GM19438 (cell line): ENCODE results near the gene FTSJ1.

Source experiments
- ATAC-seq: cut with Tn5 transposase; IDR thresholded peaks from one replicate; pipeline ENCODE4 v1.9.1; 2021; ENCODE audit warnings: low read depth; ENCODE audit not compliant: unreplicated experiment

The FTSJ1 gene

DNA sequence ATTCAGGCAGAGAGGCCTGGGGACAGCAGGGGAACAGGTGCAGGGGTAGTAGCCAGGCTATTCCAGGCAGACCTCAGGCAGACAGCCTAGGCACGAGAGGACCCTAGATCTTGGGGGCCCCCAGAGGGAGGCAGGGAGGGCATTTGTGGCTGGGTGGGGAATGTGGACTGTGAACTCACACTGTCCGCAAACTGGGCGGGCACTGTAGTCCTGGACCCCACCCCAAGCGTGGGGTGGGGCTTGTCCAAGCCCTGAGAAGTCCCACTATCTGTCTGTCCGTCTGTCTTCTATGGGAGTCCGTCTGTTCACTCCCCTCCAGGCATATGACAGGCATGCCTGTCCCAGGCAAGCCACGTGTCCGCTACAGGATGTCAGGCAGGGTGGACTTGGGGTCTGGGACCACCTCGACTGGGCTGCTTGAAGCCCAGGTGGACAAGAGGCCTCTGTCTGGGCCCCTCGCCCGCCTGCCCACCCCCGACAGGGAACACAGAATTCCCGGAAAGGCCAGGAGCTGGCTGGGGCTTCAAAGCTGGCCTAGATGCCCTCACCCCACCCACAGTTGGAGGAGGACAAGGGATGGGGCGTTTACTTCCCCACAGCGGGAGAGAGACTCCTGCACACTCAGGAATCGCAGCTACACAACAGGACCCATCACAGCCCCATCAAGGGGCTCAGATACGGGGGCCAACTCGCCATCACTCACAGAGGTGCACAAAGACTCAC lies 5.7 kb upstream of the FTSJ1 start, which contains the start of gene SLC38A5:
TSS of gene SLC38A5 (minus strand) at position 151 of the 723 bp plus-strand sequence. CDS start 2,336 bp downstream, outside the sequence.
- ATAC-seq = no peak

DNA sequence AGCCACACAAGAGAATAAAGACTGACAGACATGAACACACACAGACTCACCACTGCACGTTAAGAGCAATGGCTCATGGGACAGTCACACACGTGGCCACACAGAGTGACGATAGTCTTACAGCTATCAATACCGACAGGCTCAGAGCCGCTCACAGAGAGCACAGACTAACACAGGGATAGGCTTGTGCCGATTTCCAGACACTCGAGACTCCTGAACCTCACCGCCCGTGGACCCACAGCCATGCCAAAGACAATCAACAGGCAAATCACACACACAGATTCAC lies 5.2 kb upstream of the FTSJ1 start:
- no peak for ATAC-seq

DNA sequence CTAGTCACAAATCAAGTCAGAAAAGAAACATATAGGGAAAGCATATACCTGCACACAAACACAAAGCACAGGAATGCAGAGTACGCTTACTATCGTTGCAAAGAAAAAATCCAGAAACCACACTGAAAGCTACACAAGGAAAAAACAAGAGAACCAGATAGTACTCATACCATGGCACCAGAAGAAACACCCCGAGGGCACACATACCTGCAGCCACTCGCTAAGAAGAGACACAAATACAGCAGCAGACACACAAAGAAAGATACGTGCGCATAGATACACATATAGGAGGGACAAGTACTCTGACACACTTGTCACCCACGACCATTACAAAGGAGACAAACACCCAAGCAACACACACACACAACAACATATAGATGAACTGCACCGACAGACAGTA lies 4.5 kb upstream of the FTSJ1 start:
- ATAC-seq = no peak

DNA sequence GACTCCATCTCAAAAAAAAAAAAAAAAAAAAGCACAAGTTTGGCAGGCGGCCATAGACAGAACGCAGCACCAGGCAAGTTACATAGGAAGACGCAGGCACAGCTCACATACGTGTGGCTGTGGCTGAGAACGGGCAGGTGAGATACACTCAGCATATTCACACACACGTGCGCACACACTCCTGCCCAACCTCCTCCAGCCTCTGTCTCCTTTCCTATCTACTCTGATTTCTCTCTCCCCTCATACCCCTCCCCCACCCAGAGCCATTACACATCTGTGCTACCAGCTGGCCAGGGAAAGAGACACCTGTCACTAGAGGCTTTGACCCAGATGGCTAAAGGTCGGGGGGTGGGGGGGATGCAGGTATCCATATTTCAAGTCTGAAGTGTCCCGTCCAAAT lies 3.8 kb upstream of the FTSJ1 start:
- ATAC-seq = no peak

DNA sequence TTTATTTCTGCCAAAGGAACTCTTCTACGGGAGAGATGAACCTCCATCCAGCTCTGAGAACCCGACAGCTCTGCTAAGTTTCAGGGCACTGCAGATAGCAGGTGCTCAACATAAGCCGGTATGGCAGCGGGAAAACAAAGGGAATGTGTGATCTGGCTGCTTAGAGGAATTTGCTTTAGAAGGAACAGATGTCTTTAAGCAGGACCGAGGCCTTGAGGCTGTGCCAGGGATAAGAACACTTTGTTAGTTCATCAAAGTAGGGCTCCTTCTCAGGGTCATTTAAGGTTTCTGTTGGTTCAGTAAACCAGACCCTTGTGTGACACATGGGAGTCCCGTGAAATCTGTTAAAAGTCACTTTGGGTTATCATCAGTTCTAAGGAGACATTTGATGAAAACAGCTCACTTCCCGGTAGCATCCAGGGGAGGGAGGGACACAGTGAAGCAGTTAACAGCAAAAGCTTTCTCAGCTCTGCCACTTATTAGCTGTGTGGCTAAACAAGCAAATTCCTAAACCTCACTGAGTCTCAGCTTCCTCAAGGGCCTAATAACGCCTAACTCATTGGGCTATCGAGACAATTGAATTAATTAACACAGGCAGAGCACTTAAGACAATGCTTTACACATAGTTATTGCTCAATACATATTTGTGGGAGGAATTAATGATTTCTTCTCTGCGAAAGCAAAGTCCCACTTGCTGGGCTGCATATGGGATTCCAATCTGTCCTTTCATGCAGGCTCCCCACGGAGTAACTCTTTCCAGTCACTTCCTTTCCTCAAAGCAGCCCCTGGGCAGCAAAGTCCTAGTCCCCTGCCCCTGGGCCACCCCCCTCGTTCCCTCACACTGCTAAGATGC lies 2.9 kb upstream of the FTSJ1 start:
- no peak for ATAC-seq

DNA sequence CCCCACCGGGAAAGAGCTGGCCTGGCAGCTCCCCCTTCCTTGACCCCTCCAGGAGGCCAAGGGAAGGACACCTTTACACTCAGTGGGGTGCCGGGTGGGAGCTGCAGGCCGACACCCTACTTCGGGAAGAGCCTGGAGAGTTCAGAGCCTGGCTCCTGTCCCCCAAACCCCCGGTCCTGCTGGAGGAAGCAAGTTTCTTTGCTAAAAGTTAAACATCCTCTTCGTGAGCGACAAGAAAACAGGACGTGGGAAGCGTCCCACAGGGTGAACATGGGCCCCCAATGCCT lies 2.4 kb upstream of the FTSJ1 start:
- ATAC-seq = no peak

DNA sequence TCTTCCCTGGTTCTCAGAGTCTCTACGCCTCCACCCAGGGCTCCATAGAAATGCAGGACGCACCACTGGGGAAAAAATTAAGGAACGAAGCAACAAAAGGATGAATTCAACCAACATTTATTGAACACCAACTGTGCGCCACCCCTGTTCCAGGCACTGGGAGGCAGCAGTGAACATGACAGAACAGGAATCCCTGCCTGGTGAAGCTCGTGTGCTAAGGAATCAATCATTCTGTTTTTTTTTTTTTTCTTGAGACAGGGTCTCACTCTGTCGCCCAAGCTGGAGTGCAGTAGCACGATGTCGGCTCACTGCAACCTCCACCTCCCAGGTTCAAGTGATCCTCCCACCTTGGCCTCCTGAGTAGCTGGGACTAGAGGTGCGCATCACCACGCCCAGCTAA lies 1.9 kb upstream of the FTSJ1 start:
- ATAC-seq = no peak

DNA sequence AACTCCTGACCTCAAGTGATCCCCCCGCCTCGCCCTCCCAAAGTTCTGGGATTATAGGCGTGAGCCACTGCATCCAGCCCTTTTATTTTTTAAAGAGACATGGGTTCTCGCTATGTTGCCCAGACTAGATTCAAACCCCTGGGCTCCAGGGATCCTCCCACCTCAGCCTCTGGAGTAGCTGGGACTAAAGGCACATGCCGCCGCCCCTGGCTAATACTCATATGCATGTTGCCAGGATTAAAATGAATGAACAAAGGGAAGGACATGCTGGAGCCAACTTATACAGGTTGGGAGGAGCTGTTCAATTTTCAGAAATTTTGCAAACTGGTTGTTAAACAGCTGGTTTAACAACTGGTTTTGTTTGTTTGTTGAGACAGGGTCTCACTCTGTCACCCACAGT lies 1.4 kb upstream of the FTSJ1 start:
- ATAC-seq = no peak

DNA sequence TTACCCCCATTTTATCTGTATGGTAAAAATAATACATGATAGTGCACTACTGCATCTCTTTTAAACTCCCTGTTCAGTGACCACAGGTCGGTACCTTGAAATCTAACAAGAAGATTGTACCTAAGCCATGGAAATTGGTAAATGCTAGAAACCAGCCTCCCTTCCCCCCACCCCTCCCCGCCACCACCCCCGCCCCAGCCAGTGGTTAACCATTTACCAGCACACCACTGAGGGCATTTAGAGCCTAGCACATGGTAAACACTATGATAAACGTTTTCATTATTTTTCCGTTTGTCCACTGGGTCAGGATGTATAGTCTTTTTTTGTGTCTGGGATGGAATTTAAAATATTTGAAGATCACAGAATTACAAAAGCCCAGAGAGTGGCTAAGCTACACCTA lies 703 bp upstream of the FTSJ1 start:
- no peak for ATAC-seq

DNA sequence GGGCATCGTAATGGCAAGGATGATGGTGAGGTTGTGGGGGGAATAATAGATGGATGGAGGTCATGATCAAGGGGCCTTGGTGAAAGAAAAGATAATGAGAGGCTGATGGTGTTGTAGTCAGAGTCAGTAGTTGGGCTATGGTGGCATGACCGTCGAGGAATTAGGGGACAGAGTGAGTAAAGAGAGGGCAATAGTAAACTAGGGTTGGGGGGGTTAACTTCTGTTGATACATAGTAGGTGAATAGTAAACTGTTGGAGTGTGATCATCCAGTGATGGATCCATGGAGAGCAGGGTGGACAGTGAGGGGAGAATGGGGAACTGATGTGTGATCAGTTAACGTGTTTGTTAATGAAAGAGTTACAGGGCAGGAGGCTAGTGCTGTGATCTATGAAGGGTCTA lies 920 bp downstream of the FTSJ1 start:
- no peak for ATAC-seq

DNA sequence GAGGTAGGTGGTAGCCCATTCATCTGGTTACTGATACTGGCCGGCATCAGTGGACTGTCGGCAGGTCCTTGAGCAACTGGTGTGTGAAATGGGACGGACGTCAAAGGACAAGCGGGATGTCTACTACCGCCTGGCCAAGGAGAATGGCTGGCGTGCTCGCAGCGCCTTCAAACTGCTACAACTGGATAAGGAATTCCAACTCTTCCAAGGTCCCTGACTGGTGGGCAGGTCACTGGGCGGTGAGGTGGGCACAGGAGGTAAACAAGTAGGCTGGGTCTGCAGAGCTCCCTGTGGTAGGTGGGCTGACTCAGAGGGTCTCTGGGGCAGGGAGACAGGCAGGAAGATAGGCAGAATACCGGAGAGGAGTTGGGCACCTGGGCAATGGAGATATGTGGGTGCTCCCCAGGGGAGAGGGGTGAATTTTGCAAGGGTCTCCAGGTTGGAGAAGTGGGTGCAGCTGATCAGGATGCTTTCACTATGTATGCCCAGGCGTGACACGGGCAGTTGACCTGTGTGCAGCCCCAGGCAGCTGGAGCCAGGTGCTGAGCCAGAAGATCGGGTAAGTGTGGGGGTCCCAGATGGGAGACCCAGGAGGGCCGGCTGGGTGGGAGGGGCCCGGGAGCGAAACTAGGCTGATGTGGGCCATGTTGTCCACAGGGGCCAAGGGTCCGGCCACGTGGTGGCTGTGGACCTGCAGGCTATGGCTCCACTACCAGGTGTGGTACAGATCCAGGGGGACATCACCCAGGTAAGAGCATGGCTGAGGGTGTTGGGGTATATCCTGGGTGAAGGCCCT lies 2.2 kb downstream of the FTSJ1 start:
- no peak for ATAC-seq

DNA sequence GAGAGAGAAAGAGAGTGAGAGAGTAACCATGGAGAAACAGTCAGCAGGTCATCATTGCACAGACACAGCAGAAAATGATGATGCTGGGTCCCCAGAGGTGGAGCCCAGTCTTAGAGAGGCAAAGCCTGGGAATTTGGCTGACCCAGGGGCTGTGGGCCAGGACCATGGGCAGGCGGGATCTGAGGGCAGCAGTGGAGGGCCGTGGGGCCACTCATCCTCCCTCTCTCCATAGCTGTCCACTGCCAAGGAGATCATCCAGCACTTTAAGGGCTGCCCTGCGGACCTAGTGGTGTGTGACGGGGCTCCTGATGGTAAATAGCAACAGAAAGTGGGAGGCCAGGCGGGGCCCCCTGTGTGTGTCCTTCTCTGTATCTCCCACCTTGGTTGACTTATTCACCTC lies 2.8 kb downstream of the FTSJ1 start:
- ATAC-seq = no peak

DNA sequence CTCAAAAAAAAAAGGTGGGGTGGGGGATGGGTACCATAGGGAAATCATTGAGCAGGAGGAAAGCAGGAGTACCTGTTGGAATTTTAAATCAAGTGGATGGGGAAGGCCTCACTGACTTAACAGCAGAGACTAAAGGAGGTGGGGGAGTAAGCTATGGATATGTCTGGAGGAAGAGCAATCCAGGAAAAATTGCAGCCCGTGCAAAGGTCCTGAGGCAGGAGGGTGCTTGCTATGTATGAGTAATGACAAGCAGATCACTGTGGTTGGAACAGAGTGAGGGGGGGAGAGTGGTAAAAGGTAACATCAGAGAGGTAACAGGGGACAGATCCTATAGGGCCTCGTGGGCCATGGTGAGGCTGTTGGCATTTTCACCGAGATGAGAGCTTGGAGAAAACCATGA lies 4.1 kb downstream of the FTSJ1 start:
- ATAC-seq = no peak

DNA sequence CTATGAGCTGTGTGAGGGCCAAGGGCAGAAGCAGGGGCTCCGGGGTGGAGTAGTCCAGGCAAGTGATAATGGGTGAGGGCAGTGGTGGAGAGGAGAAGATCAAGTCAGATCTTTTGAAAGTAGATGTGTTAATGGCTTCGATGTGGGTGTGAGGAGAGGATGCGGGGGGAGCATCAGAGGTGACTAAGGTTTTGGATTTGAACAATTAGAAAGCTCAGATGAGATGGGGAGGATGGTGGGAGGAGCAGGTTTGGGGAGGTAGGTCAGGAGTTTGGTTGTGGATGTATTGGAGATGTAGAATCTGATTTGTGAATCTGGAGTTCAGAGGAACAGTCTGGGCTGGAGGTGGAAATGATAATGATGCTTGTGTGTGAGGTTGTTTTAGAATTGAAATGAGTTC lies 4.6 kb downstream of the FTSJ1 start:
- no peak for ATAC-seq

DNA sequence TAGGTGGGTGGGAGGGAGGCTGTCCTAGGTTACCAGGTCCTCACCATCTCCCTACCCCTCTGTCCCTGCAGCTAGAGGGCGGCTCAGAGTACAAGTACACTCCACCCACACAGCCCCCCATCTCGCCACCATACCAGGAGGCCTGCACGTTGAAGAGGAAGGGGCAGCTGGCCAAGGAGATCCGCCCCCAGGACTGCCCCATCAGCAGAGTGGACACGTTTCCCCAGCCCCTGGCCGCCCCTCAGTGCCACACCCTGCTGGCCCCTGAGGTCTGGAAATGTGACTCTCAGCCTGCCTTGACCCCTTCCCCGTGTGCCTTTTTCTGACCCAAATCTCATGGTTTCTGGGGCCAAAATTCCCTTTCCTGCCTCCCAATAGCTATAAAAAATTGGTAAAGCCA lies 6.5 kb downstream of the FTSJ1 start:
- no peak for ATAC-seq

DNA sequence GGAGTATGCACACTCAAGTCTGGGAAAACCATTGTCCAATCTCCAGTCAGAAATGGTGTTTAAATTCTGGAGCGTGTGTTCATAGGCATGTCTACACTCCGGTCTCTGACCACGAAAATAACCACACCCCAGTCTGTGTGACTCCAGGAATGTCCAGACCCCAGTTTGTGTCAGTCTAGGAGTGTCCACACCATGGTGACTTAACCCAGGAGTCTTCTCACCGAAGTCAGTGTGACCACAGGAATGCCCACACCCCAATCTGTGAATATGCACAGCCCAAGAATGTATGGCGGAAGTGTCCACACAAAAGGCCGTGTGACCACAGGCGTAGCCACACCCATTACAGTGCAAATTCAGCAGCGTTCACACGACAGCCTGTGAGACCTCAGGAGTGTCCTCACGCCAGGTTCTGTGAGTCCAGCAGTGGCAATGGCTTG lies 11.4 kb downstream of the FTSJ1 start:
- ATAC-seq = no peak

DNA sequence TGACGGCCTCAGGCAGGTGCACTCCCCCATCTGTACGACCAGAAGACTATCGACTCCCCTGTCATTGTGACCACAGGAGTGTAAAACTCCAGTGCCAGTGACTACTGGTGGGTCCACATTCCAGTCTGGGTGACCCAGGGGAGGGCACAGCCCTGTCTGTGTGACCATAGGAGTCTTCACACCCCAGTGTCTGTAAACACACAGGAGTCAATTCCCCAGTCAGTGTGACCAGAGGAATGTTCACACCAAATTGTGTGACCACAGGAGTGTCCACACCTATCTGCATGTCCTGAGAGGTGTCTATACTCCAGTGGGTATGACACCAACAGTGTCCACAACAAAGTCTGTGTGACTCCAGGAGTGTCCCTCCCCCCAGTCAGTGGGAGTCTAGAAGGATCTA lies 12.0 kb downstream of the FTSJ1 start:
- ATAC-seq = no peak

DNA sequence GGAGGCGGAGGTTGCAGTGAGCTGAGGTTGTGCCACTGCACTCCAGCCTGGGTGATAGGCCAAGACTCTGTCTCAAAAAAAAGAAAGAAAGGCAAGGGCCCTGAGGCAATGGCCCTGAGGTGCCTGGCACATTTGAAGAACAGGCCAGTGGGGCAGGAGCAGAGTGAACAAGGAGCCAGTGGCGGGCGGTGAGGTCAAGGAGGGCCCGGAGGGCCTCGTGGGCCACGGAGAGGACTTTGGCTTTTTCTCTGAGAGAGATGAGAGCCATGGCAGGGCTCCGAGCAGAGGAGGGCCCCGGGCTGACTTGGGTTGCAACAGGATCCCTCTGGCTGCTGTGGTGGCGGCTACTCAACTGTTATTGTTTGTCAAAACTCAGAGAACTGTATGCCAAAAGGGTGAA lies 13.3 kb downstream of the FTSJ1 start:
- ATAC-seq = no peak

DNA sequence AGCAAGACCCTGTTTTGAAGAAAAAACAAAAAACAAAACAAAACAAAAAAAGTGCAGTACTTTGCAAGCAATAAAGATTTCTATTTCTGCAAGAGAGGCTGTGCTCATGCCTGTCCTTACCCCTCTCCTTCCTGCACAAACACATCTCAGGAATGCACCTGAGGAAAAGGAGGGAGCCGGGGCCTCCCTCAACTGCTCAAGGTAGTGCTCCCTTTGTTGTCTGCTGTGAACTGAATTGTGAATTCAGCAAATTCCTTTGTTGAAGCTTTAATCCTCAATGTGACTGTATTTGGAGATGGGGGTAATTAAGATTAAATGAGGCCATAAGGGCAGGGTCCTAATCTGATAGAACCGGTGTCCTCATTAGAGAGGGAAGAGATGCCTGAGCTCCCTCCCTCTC lies 13.9 kb downstream of the FTSJ1 start:
- no peak for ATAC-seq

DNA sequence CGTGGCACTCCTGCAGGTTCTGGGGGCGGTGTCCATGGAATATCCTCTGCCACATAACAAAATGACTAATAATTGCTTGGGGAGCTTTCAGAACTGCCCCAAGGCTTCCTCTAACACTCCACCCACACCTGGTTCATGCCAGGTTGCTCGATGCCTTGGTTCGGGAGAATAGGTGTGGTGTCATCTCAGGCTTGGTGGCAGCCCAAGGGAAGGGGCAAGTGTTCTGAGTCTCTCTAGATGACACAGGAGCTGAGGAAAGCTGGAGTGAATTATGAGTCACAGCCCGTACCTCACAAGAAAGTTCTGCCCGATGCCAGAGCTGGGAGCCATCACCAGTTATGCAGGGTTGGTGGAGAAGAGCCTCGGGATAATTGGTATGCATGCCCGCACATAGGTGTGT lies 14.7 kb downstream of the FTSJ1 start:
- no peak for ATAC-seq

DNA sequence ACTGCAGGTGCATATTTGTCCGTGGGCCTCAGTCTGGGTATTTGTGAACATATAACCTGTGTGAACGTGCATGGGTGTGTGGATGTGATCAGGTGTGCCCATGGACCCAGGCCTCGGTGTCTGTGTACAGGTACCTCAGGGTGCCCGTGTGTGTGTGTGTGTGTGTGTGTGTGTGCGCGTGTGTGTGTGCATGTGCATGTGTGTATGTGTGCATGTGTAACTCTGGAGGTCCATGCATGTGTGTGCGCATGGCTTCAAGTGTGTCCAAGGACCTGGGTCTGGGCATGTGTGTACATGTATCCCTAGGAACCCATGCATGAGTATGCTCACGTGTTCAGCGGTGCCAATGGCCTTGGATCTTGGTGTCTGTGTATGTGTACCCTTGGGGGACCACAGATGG lies 15.8 kb downstream of the FTSJ1 start:
- ATAC-seq = no peak
